Nephron (organoid): Measurements from ENCODE around the gene SCGB1A1.
"Not testable (repeated sequence)": the region's sequence is repeated elsewhere in the genome, so short reads cannot be mapped to it uniquely, and the experiment has no call there.

Experiments
- H3K27ac Mint-ChIP-seq, 3 experiments: 2 replicates each; pipeline ENCODE4 v1.8.0; 2020; ENCODE audit warnings: mixed read lengths in 3 of 3, mild to moderate bottlenecking in 2 of 3, moderate library complexity in 1 of 3
- H3K27me3 Mint-ChIP-seq: 2 replicates; pipeline ENCODE4 v1.8.0; 2021; ENCODE audit warnings: low read depth, mild to moderate bottlenecking, moderate library complexity, mixed read lengths
- H3K36me3 Mint-ChIP-seq: 2 replicates; pipeline ENCODE4 v1.8.0; 2020; ENCODE audit warnings: low read depth, mixed read lengths
- H3K4me1 Mint-ChIP-seq: 2 replicates; pipeline ENCODE4 v1.8.0; 2020; ENCODE audit warnings: mixed read lengths
- H3K4me3 Mint-ChIP-seq, 3 experiments: 2 replicates each; pipeline ENCODE4 v1.8.0; 2020; ENCODE audit warnings: mild to moderate bottlenecking in 3 of 3, mixed read lengths in 3 of 3, moderate library complexity in 2 of 3
- H3K9me3 Mint-ChIP-seq: 2 replicates; pipeline ENCODE4 v1.8.0; 2020; ENCODE audit warnings: mixed read lengths
- CTCF ChIP-seq, 3 experiments: fragments of 200-600 bp; sonication (generic); IDR thresholded peaks; one replicate each; pipeline ENCODE4 v1.5.0; 2021; ENCODE audit warnings: antibody characterized with exemption in 3 of 3; ENCODE audit not compliant: unreplicated experiment in 3 of 3

Gene SCGB1A1

DNA sequence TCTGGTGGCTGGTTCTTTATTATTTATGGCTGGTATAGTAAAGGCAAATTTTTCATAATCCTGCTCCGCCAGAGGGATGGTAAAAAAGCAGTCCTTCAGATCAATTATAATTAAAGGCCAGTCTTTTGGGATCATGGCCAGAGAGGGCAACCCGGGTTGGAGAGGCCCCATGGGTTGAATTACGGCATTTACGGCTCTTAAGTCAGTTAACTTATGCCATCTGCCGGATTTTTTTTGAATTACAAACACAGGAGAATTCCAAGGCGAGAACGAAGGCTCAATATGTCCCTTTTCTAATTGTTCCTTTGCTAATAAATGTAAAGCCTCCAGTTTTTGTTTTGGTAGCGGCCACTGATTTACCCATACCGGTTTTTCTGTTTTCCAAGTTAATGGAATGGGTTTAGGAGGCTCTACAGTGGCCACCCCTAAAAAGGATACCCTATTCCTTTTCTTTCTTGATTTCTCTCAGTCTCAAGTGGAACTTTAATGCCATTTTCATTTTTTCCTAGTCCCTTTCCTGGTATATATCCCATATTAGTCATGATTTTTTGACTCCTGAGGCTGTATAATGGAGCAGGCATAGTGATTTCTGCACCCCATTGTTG, 40.3 kb upstream of the SCGB1A1 start:
- H3K36me3 Mint-ChIP-seq, H3K4me3 Mint-ChIP-seq, H3K9me3 Mint-ChIP-seq, H3K27me3 Mint-ChIP-seq, H3K27ac Mint-ChIP-seq: not testable (repeated sequence)
- peaks cover 32% of the 10 kb centered on the region for H3K4me1 Mint-ChIP-seq
- TF ChIP-seq CTCF (IDR thresholded peaks at IDR 0.05; ENCODE audit: unreplicated experiment in 3 of 3): peak; percentile 37 to 57 (median 56)

DNA sequence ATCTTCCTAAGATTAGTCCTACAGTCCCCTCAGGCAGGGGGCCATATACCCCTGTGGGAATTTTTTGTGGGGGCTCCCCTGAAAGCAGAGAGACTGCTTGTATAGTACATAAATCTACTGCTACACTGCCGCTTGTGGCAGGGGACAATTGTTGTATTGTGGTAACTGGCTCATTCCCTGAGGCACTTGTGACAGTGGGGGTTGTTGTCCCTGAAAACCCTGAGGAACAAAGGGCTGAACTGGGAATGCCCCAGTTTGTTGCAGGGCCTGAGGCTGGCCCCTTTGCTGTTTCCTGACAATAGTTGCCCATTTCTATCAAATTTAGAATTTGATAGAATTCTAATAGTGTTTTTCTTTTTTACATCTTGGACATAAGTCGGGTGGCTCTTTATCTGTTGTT, 39.2 kb upstream of the SCGB1A1 start:
- not testable (repeated sequence) for H3K4me3 Mint-ChIP-seq, H3K27me3 Mint-ChIP-seq, H3K27ac Mint-ChIP-seq, H3K36me3 Mint-ChIP-seq, H3K9me3 Mint-ChIP-seq
- peaks cover 32% of the 10 kb centered on the region for H3K4me1 Mint-ChIP-seq

DNA sequence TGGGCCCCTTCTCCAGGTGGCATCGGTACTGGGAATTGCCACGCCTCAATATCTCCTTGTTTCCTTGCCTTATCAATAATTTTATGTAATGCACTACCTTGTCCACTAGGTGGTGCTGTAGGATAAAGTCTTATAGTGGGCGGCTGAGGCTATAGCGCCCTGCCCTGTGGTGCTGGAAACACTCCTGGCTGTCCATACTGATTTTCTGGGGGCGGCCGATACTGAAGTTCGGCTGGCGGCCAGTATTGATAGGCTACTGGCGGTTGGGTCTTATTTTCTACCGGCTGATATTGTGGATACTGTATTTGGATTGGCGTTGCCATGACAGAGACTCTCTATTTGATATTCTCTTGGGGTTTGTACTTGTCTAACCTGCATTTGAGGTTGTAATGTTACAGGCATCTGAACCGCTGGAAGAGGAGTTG, 38.0 kb upstream of the SCGB1A1 start:
- not testable (repeated sequence) for H3K9me3 Mint-ChIP-seq, H3K36me3 Mint-ChIP-seq, H3K27me3 Mint-ChIP-seq
- Mint-ChIP-seq H3K4me3 (peak overlapping the region; percentile 12 to 53 (median 44)), H3K27ac (peak overlapping the region; percentile 31 to 93 (median 32)), H3K4me1 (peaks cover 32% of the 10 kb centered on the region)
- peak; percentile 79 to 90 (median 82) for TF ChIP-seq CTCF (IDR thresholded peaks at IDR 0.05; ENCODE audit: unreplicated experiment in 3 of 3)

- Mint-ChIP-seq H3K9me3 (no peaks in the 10 kb centered on the region), H3K4me1 (peaks cover 35% of the 10 kb centered on the region), H3K4me3 (no peak overlapping the region), H3K36me3 (no peaks in the 10 kb centered on the region), H3K27ac (peak overlapping the region in 2 of 3 experiments; percentile 63 to 69), H3K27me3 (no peaks in the 10 kb centered on the region)
- no peak for TF ChIP-seq CTCF (IDR thresholded peaks at IDR 0.05; ENCODE audit: unreplicated experiment in 3 of 3)
Observed at GRCh38 chr11:62383822-62384221, 35.0 kb upstream of the SCGB1A1 start.

GRCh38 chr11:62386083-62386482, 32.8 kb upstream of the SCGB1A1 start:
- not testable (repeated sequence) for H3K9me3 Mint-ChIP-seq, H3K27ac Mint-ChIP-seq, H3K4me3 Mint-ChIP-seq, H3K27me3 Mint-ChIP-seq, H3K36me3 Mint-ChIP-seq
- peaks cover 37% of the 10 kb centered on the region for H3K4me1 Mint-ChIP-seq

- Mint-ChIP-seq H3K27me3 (no peaks in the 10 kb centered on the region), H3K27ac (peak overlapping the region in 1 of 3 experiments; percentile 4), H3K4me1 (peaks cover 24% of the 10 kb centered on the region), H3K4me3 (no peak overlapping the region), H3K36me3 (no peaks in the 10 kb centered on the region), H3K9me3 (no peaks in the 10 kb centered on the region)
- no peak for TF ChIP-seq CTCF (IDR thresholded peaks at IDR 0.05; ENCODE audit: unreplicated experiment in 3 of 3)
Observed at GRCh38 chr11:62387381-62387780, 31.5 kb upstream of the SCGB1A1 start.

DNA sequence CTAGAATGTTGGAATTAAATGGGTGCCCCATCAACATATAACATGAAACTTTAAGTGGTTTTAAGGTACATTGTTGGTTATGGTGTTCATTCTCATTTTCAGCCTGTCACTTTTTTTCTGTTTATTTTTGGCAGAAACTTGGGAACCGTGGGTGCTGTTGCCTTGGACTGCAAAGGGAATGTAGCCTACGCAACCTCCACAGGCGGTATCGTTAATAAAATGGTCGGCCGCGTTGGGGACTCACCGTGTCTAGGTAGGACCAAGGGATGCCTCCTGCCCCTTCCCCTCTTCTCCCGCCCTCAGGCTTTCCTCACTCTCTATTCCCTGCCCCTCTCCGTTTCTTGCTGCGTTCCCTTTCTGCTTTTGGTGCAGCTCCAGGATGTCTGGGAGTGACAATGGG, 29.8 kb upstream of the SCGB1A1 start:
- Mint-ChIP-seq H3K9me3 (no peaks in the 10 kb centered on the region), H3K27me3 (no peaks in the 10 kb centered on the region), H3K27ac (no peak overlapping the region), H3K4me3 (no peak overlapping the region), H3K4me1 (peaks cover 17% of the 10 kb centered on the region), H3K36me3 (no peaks in the 10 kb centered on the region)
- no peak for TF ChIP-seq CTCF (IDR thresholded peaks at IDR 0.05; ENCODE audit: unreplicated experiment in 3 of 3)
